ENCODE measurements around the gene ARHGAP22.
"Not testable (repeated sequence)": the region's sequence is repeated elsewhere in the genome, so short reads cannot be mapped to it uniquely, and the experiment has no call there.

The ARHGAP22 gene

DNA sequence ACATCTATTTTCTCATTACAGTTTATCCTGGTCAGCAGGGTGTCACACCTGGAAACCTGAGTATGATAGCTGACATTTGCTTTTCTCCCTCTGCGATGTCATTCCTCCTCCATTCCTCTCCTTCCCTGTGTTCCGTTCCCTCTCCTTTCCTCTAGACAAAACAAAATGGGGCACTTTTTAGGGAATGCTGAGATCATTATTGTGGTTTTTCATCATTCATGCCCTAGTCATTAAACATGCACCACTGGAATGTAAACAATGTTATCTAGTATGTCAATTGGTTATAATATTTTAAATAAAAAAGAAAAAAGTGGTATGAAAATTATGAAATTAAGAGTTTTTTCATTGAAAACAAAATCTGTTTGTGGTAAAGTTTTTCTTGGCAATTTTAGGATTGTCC, 165.8 kb downstream of the ARHGAP22 start:
- Mint-ChIP-seq H3K27ac (no peak overlapping the region), H3K4me3 (no peak overlapping the region), H3K9me3 (no peaks in the 10 kb centered on the region), H3K36me3 (ENCODE audit: low read depth) (peaks cover 12% of the 10 kb centered on the region), H3K27me3 (no peaks in the 10 kb centered on the region), H3K4me1 (ENCODE audit: low read depth) (no peaks in the 10 kb centered on the region)

GRCh38 chr10:48437546-48437945, 167.3 kb downstream of the ARHGAP22 start:
- Mint-ChIP-seq H3K27ac (no peak overlapping the region), H3K4me3 (no peak overlapping the region), H3K9me3 (no peaks in the 10 kb centered on the region), H3K4me1 (ENCODE audit: low read depth) (no peaks in the 10 kb centered on the region), H3K36me3 (ENCODE audit: low read depth) (peaks cover 17% of the 10 kb centered on the region), H3K27me3 (no peaks in the 10 kb centered on the region)

GRCh38 chr10:48431871-48432270, 173.0 kb downstream of the ARHGAP22 start:
- peaks cover 35% of the 10 kb centered on the region for H3K36me3 Mint-ChIP-seq (ENCODE audit: low read depth)
- H3K27me3 Mint-ChIP-seq = no peaks in the 10 kb centered on the region
- no peak overlapping the region for H3K4me3 Mint-ChIP-seq
- no peaks in the 10 kb centered on the region for H3K9me3 Mint-ChIP-seq
- H3K27ac Mint-ChIP-seq = no peak overlapping the region
- no peaks in the 10 kb centered on the region for H3K4me1 Mint-ChIP-seq (ENCODE audit: low read depth)

DNA sequence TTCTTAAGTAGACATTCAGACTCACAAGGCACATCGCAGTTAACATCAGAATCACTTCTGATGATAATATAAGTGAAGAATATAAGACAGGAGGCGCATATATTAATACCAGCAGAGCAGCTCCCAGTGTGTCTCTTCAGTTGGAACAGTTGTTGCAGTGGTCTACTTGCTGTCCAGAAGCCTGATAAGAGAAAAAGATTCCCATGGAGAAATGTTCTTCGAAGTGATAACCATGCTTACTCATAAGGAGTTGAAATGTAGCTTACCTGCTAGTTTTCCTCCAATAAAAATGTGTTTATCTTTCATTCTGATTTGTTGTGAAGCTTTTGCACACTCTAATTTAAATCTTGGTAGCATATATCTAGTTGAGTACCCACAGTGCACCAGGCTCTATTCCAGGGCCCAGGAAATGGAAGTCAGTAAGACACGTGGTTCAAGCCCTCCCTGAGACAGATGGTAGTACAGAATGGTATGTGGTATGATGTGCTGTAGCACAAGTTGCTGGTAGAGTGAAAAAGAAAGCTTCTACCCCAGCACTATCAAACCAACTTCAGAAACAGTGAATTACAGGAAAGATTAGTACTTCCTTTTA, 174.4 kb downstream of the ARHGAP22 start:
- peaks cover 42% of the 10 kb centered on the region for H3K36me3 Mint-ChIP-seq (ENCODE audit: low read depth)

DNA sequence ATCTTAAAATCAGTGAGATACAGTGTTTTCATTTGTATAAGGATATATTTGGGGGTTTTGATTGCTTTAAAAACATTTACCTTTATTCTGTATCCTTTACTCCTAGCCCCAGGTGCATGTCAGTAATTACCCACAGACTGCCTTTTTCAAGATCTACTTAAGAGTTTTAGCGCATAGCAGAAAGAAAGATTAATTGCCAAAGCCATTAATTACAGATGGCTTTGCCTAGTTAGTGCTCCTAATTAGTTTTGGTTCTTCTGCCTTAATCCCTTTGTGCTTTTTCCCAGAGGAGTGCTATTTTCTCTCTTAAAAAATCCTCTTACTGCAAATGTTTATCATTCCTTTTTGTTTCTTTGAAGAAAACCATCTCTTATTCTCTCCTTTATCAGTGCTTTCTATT, 175.6 kb downstream of the ARHGAP22 start:
- no peaks in the 10 kb centered on the region for H3K9me3 Mint-ChIP-seq
- no peak overlapping the region for H3K27ac Mint-ChIP-seq
- peaks cover 37% of the 10 kb centered on the region for H3K36me3 Mint-ChIP-seq (ENCODE audit: low read depth)
- no peaks in the 10 kb centered on the region for H3K27me3 Mint-ChIP-seq
- no peaks in the 10 kb centered on the region for H3K4me1 Mint-ChIP-seq (ENCODE audit: low read depth)
- no peak overlapping the region for H3K4me3 Mint-ChIP-seq

More for the DNA sequence above, 174.4 kb downstream of the ARHGAP22 start:
- no peaks in the 10 kb centered on the region for H3K27me3 Mint-ChIP-seq
- no peak overlapping the region for H3K27ac Mint-ChIP-seq
- no peaks in the 10 kb centered on the region for H3K9me3 Mint-ChIP-seq
- H3K4me3 Mint-ChIP-seq = no peak overlapping the region
- no peaks in the 10 kb centered on the region for H3K4me1 Mint-ChIP-seq (ENCODE audit: low read depth)

- Mint-ChIP-seq H3K4me3 (no peak overlapping the region), H3K27ac (no peak overlapping the region), H3K9me3 (no peaks in the 10 kb centered on the region), H3K27me3 (no peaks in the 10 kb centered on the region), H3K36me3 (ENCODE audit: low read depth) (peaks cover 36% of the 10 kb centered on the region), H3K4me1 (ENCODE audit: low read depth) (no peaks in the 10 kb centered on the region)
Measured at GRCh38 chr10:48428896-48429295, 176.0 kb downstream of the ARHGAP22 start.

- H3K36me3 Mint-ChIP-seq (ENCODE audit: low read depth) = peaks cover 22% of the 10 kb centered on the region
- no peaks in the 10 kb centered on the region for H3K4me1 Mint-ChIP-seq (ENCODE audit: low read depth)
- no peak overlapping the region for H3K27ac Mint-ChIP-seq
- no peak overlapping the region for H3K4me3 Mint-ChIP-seq
- H3K9me3 Mint-ChIP-seq = no peaks in the 10 kb centered on the region
- no peaks in the 10 kb centered on the region for H3K27me3 Mint-ChIP-seq
Measured at GRCh38 chr10:48423884-48424283, 181.0 kb downstream of the ARHGAP22 start.

DNA sequence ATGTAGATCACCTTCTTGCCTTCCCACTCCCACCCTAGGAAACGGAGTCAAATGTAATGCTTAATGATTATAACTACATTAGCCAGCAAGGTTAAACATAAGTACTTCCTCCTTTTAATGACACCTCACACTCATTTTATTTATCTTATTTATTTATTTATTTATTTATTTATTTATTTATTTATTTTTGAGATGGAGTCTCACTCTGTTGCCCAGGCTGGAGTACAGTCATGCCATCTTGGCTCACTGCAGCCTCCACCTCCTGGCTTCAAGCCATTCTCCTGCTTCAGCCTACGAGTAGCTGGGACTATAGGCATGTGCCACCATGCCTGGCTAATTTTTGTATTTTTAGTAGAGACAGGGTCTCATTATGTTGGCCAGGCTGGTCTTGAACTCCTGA, 183.0 kb downstream of the ARHGAP22 start:
- not testable (repeated sequence) for H3K4me1 Mint-ChIP-seq (ENCODE audit: low read depth); H3K9me3 Mint-ChIP-seq; H3K27me3 Mint-ChIP-seq; H3K27ac Mint-ChIP-seq; H3K4me3 Mint-ChIP-seq
- peaks cover 11% of the 10 kb centered on the region for H3K36me3 Mint-ChIP-seq (ENCODE audit: low read depth)

DNA sequence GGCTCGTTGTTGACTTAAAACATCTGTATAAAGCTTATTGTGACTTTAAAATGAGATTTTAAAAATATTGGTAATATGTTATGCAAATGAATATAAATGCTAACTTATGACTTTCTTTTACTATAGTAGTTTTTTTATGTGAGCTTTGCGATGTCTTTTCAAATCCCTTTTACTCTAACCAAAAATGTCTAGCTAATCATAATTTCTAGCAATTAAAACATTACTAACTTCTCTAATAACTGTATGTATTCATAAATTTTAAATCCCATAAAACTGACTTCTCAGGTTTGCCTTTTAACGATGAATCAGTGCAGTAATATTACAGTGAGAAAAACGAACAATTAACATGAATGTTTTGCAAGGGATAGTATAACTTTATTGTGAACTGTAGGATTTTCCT, 185.2 kb downstream of the ARHGAP22 start:
- no peaks in the 10 kb centered on the region for H3K4me1 Mint-ChIP-seq (ENCODE audit: low read depth)

DNA sequence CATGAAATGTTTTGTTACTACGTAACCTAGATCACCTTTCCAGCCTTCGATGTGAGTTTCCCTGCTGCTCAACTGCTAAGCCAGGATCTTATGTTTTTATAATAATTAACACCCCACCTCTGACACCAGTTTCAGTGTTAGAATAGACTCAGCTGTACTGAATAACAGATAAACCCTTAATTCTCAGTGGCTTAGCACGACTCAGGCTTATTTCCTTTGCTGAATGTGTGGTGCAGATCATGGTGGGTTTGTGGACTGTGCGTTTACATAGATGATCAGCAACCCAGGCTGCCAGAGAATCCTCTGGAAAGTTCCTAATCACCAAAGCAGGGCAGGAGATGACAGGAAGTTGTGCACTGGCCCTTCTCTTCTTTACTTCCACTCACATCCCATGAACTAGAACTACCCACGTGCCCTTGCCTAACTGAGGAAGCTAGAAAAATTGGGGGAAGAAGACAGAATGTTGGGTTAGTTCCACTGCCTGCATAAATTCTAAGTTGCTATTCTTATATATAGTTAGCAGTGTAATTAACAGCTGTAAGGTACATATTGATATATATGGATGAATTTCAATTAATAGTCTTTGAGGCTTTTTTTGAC, 186.6 kb downstream of the ARHGAP22 start:
- H3K4me3 Mint-ChIP-seq = no peak overlapping the region
- H3K9me3 Mint-ChIP-seq = no peaks in the 10 kb centered on the region
- peaks cover 20% of the 10 kb centered on the region for H3K36me3 Mint-ChIP-seq (ENCODE audit: low read depth)
- no peaks in the 10 kb centered on the region for H3K4me1 Mint-ChIP-seq (ENCODE audit: low read depth)
- no peaks in the 10 kb centered on the region for H3K27me3 Mint-ChIP-seq
- H3K27ac Mint-ChIP-seq = no peak overlapping the region

More for the DNA sequence above, 185.2 kb downstream of the ARHGAP22 start:
- H3K27me3 Mint-ChIP-seq = no peaks in the 10 kb centered on the region
- peaks cover 17% of the 10 kb centered on the region for H3K36me3 Mint-ChIP-seq (ENCODE audit: low read depth)
- no peak overlapping the region for H3K27ac Mint-ChIP-seq
- no peaks in the 10 kb centered on the region for H3K9me3 Mint-ChIP-seq
- H3K4me3 Mint-ChIP-seq = no peak overlapping the region

DNA sequence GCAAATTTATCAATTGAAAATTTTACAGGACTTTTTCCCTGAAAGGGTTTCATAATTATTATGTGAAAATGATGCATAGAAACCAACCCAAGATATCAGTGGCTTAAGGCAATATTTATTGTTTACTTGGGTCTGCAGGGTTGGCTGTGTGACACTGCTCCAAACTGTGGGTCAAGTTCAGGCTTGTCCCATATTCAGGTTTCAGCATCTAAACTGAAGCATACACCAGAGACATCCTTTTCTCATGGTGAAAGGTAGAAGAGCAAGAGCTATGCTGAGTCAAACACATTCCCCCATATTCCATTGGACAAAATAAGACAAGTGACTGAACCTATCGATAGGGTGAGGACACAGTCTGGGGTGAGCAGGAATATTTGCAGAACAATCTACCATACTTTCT, 187.5 kb downstream of the ARHGAP22 start:
- H3K4me1 Mint-ChIP-seq (ENCODE audit: low read depth) = no peaks in the 10 kb centered on the region
- no peak overlapping the region for H3K4me3 Mint-ChIP-seq
- H3K36me3 Mint-ChIP-seq (ENCODE audit: low read depth) = peaks cover 29% of the 10 kb centered on the region
- H3K27me3 Mint-ChIP-seq = no peaks in the 10 kb centered on the region
- H3K9me3 Mint-ChIP-seq = peaks cover 6% of the 10 kb centered on the region
- H3K27ac Mint-ChIP-seq = no peak overlapping the region

DNA sequence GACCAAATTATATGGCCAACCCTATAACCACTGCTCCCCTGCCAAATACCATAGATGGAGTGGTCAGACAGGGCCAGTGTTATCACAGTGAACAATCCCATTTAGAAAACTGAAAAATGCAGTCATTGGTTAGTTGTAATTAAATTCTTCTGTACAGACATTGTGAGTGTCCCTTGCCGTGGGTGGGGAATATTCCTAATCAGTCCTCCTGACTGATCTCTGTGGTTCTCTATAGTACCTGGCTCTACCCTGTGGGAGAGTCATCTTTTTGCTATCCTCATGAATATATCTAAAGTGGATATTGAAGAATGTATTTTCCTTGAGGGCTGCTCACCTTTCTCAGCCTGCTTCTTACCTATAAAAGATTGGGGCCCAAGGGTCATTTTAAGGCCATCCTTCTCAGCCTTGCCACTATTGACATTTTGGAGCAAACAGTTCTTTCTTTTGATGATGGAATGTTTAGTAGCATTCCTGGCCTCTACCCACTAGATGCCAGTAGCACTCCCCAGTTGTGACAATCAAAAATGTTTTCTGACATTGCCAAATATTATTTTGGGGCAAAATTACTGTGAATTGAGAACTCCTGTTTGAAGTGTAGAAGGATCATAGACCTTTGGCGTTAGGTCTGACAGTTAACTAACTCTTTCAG, 188.2 kb downstream of the ARHGAP22 start:
- H3K36me3 Mint-ChIP-seq (ENCODE audit: low read depth) = peaks cover 34% of the 10 kb centered on the region
- no peaks in the 10 kb centered on the region for H3K27me3 Mint-ChIP-seq
- no peaks in the 10 kb centered on the region for H3K4me1 Mint-ChIP-seq (ENCODE audit: low read depth)
- no peak overlapping the region for H3K27ac Mint-ChIP-seq
- peaks cover 11% of the 10 kb centered on the region for H3K9me3 Mint-ChIP-seq
- no peak overlapping the region for H3K4me3 Mint-ChIP-seq

- Mint-ChIP-seq H3K27ac (no peak overlapping the region), H3K27me3 (no peaks in the 10 kb centered on the region), H3K4me1 (ENCODE audit: low read depth) (no peaks in the 10 kb centered on the region), H3K36me3 (ENCODE audit: low read depth) (peaks cover 47% of the 10 kb centered on the region), H3K9me3 (peaks cover 11% of the 10 kb centered on the region), H3K4me3 (no peak overlapping the region)
Measured at GRCh38 chr10:48414778-48415177, 190.1 kb downstream of the ARHGAP22 start.

DNA sequence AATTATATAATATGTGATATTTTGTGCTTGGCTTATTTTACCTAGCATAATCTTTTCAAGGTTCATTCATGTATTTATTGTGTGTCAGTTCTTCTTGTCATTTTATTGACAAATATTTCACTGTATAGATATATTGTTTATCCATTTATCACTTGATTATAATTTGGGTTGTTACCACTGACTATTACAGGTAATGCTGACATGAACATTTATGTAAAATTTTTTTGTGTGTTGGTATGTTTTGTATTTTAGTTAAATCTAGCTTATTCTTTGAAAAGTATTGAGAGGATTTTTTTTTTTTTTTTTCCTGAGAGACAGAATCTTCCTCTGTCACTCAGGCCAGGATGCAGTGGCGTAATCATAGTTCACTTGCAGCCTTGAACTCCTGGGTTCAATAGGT, 190.7 kb downstream of the ARHGAP22 start:
- Mint-ChIP-seq H3K36me3 (ENCODE audit: low read depth) (peaks cover 49% of the 10 kb centered on the region), H3K9me3 (peaks cover 11% of the 10 kb centered on the region)

GRCh38 chr10:48412933-48413332, 191.9 kb downstream of the ARHGAP22 start:
- H3K27me3 Mint-ChIP-seq = no peaks in the 10 kb centered on the region
- H3K4me3 Mint-ChIP-seq = no peak overlapping the region
- H3K36me3 Mint-ChIP-seq (ENCODE audit: low read depth) = peaks cover 49% of the 10 kb centered on the region
- H3K27ac Mint-ChIP-seq = no peak overlapping the region
- H3K9me3 Mint-ChIP-seq = peaks cover 11% of the 10 kb centered on the region
- H3K4me1 Mint-ChIP-seq (ENCODE audit: low read depth) = no peaks in the 10 kb centered on the region

More for the DNA sequence above, 190.7 kb downstream of the ARHGAP22 start:
- no peak overlapping the region for H3K27ac Mint-ChIP-seq
- no peaks in the 10 kb centered on the region for H3K27me3 Mint-ChIP-seq
- H3K4me1 Mint-ChIP-seq (ENCODE audit: low read depth) = no peaks in the 10 kb centered on the region
- H3K4me3 Mint-ChIP-seq = no peak overlapping the region
